GM20431 (cell line): ENCODE results near the gene OR2AT4.
"Not testable (repeated sequence)": the region's sequence is repeated elsewhere in the genome, so short reads cannot be mapped to it uniquely, and the experiment has no call there.

ENCODE experiments used
- in situ Hi-C: fragments of 300-500 bp; cut with MseI, MboI; formaldehyde crosslinking; loops from one replicate; pipeline ENCODE4 v1.15.0; 2020; ENCODE audit warnings: low sequenced_read_pairs; ENCODE audit not compliant: unreplicated experiment

OR2AT4 gene

GRCh38 chr11:75096456-75097172 is at the start of gene OR2AT4:
Gene OR2AT4 (minus strand): TSS chr11:75096876.
- in situ Hi-C loops, result no loop called here

DNA sequence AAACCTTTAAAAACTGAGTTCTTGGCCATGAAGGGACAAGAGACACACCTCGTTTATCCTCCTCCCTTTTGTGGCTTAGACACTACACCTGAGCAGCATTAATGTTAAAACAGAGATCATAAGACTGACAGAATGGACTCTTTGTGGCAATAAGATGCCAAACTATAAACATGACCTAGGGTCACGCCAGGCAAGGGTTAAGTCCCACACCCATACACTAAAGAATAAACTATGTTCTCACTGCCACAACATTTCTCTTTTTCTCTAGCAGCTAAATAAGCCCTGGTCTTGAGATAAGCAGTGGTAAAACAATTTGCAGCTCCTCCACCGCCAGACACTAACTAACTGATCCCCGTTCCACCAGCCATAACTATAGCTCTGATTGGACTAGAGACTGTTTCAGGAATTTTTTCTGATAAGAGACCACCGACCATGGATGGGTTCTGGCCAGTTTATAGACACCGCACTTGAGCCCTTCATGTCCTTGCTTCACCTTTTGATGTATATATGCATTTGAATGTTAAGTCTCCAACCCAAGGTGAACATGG is 49.4 kb upstream of the OR2AT4 start:
- in situ Hi-C loops, result no loop called here

- in situ Hi-C loops, result no loop called here
Observed at GRCh38 chr11:75145196-75145971, 48.7 kb upstream of the OR2AT4 start.

DNA sequence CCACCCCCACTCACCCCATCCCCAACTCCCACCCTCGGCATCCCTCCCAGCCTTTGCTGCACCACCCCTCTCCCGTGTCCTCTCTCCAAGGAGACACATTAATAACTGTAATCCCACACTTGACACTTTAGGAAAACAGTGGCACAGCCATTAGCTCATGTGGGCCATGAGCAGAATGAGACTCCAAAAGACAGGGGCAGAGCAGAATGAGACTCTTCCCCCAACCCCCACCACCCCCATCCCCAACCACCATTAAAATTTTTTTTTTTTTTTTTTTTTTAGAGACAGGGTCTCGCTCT is 48.0 kb upstream of the OR2AT4 start:
- in situ Hi-C loops, result no loop called here

DNA sequence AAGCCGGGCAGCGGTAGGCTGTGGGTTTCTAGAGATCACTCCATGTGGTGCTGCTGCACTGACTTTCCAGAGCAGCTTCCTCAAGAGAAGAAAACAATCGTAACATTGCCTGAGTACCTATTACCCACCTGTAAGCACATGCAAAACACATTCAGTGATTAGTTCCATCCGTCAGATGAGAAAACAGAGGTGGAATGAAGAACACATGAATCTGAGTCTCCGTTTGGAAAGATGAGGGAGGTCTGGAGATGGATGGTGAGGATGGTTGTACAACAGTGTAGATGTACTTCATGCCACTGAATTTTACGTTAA is 46.7 kb upstream of the OR2AT4 start:
- in situ Hi-C loops, result no loop called here

DNA sequence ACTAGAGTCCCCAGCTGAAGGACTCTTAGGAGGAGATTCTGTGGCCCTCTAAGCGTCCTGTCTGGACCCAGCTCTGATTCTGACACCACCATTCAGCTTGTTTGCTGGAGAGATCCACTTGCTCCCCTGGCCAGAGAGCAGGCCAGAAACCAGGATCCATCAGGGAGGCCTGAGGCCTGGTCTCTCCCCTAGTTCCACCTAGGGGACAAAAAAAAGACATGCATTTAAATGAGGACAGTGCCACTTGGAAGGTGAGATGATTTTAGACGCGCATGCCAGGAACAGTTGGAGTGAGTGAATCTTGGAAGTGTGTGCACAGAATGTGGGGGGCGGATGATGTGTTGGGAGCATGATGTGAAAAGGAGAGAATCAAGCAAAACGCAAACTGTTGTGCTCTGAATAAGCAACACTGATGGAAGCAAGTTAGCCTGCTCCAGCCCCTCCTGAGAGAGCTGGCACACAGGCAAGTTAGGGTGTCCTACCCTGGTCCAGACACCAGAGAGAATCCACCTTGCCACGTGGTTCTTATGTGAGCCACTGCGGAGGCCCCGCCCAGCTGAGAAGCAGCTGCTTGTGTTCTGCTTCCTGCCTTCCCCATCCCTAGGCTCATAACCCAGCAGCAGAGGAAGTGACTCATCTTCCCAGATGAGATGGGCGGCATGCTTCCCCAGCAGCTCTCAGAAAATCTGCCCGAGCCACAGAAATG is 46.2 kb upstream of the OR2AT4 start:
- in situ Hi-C loops, result no loop called here

GRCh38 chr11:75141166-75141565 is 44.5 kb upstream of the OR2AT4 start:
- in situ Hi-C loops, result no loop called here

- in situ Hi-C loops, result no loop called here
Observed at GRCh38 chr11:75140269-75141138, 43.8 kb upstream of the OR2AT4 start.

DNA sequence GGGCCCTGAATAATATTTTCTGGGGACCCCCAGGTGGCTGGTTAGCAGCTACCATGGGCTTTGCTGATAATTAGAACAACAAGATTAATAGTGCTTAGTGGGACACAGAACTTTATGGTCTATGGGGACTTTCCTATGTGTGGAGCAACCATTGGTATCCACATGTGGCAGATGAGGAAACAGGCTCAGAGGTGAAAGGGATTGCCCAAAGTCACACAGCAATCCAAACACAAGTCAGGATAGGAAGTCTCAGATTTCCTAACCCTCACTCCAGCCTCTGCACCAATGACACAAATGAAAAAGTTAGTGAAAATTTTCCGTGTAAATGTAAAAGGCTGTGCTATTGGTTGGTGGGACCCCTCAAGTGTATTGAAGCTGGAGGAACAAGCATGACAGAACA is 39.0 kb upstream of the OR2AT4 start:
- in situ Hi-C loops, result no loop called here

- in situ Hi-C loops, result no loop called here
Observed at GRCh38 chr11:75135021-75135650, 38.5 kb upstream of the OR2AT4 start.

GRCh38 chr11:75133976-75134375 is 37.3 kb upstream of the OR2AT4 start:
- in situ Hi-C loops, result no loop called here

DNA sequence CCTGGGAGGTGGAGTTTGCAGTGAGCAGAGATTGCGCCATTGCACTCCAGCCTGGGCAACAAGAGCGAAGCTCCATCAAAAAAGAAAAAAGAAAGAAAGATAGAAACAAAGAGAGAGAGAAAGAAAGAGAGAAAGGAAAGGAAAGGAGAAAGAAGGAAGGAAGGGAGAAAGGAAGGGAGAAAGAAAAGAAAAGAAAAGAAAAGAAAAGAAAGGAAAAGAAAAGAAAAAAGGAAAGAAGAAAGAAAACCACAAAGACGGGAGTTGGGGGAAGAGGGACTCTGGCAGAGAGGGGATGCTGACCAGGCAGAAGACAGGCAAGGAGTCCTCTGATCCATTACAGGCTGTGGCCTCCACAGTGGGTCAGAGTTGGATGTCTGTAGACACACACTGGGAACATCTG is 35.4 kb upstream of the OR2AT4 start:
- in situ Hi-C loops, result no loop called here

DNA sequence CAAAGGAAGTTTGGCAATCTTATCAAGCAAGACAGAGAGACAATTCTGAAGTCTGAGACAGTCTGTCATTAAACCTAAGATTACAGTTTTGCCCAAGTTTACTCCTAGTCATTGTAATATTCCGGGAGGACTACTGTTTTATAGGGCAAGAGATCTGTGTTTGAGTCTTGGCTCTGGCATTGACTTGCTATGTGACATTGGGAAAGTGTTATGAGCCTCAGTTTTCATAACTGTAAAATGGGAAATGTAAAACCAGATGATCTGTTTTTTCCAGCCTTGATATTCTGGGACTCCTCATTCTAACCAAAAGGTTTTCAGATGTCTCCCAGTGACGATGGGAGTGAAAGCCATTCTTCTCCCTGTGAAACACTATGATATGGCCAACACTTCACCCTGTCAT is 29.9 kb upstream of the OR2AT4 start:
- in situ Hi-C loops, result no loop called here

- in situ Hi-C loops, result no loop called here
Observed at GRCh38 chr11:75118577-75118976, 21.9 kb upstream of the OR2AT4 start.

- in situ Hi-C loops, result no loop called here
Observed at GRCh38 chr11:75114465-75114864, 17.8 kb upstream of the OR2AT4 start.

DNA sequence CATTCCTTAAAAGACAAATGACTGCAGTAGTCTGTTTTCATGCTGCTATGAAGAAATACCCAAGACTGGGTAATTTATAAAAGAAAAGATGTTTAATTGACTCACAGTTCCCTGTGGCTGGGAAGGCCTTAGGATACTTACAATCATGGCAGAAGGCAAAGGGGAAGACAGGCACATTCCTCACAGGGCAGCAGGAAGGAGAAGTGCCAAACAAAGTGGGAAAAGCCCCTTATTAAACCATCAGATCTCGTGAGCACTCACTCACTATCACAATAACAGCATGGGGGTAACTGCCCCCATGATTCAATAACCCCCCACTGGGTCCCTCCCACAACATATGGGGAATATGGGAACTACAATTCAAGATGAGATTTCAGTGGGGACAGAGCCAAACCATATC is 16.4 kb upstream of the OR2AT4 start:
- in situ Hi-C loops, result no loop called here

DNA sequence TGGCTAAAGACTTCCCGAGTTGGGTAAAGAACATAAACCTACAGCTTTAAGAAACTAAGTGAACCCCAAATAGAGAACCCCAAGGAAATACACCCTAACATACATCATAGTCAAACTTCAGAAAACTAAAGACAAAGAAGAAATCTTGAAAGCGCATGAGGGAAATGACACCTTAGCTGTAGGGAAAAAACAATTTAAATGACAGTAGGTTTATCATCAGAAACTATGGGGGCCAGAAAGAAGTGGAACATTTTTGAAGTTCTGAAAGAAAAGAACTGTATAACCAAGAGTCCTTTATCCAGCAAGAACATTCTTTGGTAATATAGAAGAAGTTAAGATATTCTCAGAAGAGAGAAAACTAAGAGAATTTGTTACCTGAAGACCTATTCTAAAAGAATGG is 15.5 kb upstream of the OR2AT4 start:
- in situ Hi-C loops, result no loop called here

GRCh38 chr11:75107187-75107586 is 10.5 kb upstream of the OR2AT4 start:
- in situ Hi-C loops, result no loop called here

- in situ Hi-C loops, result not testable (repeated sequence)
Observed at GRCh38 chr11:75105967-75106681, 9.4 kb upstream of the OR2AT4 start.
